ENCODE data around the gene CAPZA1. TPM values are rescaled to one million over a fixed set of nuclear protein-coding genes. Genes with fewer than 3 reads are reported as not detected.

CAPZA1 gene
- total RNA-seq, 1 experiment from 2014 or later, result 108 TPM

DNA sequence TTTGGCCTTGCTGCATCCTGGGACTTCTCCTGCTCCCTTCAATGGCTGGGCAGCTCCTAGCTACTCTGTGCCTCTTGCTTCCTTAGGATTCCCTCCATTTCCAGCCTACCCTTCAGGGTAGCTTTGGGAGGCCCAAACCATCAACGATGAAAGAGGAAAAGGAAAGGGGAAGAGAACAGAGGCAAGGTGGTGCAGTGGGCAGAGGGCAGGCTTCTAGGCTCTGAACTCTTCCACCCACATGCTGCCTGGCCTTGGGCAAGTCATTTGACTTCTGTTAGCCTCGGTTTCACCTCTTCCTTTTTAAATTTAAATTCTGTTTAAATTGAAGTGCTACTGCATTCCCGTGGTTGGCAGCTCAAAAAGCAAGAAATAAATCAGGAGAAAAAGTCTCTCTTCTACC is 101.2 kb downstream of the CAPZA1 start:
- H3K4me1 ChIP-seq (ENCODE audit: insufficient read depth, low read length), result peaks cover 4% of the 10 kb centered on the region; the same call in 1 of the 2 replicates
- H3K79me1 ChIP-seq (ENCODE audit: insufficient read depth, low read depth, low read length, poor library complexity, severe bottlenecking), result no peaks in the 10 kb centered on the region
- H2BK5ac ChIP-seq (ENCODE audit: insufficient read length, low read length), result no peak overlapping the region
- H4K91ac ChIP-seq (ENCODE audit: insufficient read length, low read depth, low read length), result no peak overlapping the region
- H3K79me2 ChIP-seq (ENCODE audit: insufficient read depth, low read length), result no peaks in the 10 kb centered on the region
- no peak overlapping the region for H2BK20ac ChIP-seq (ENCODE audit: low read depth, low read length, poor library complexity, severe bottlenecking)
- no peak overlapping the region for H2BK12ac ChIP-seq (ENCODE audit: insufficient read length, low read depth, low read length)
- no CpG with 5 or more reads among the region's 3 CpGs for WGBS (ENCODE audit: extremely low coverage, insufficient read length, low lambda C conversion rate)
- no peak overlapping the region for H2AFZ ChIP-seq (ENCODE audit: low read length)
- no peak overlapping the region for H3K14ac ChIP-seq (ENCODE audit: insufficient read depth, low read length)
- H3K9me3 ChIP-seq (ENCODE audit: control insufficient read depth, low read depth, low read length), result no peaks in the 10 kb centered on the region
- H3K4me3 Mint-ChIP-seq, result no peak overlapping the region
- no peak overlapping the region for H3K27ac ChIP-seq (ENCODE audit: insufficient read length, low read depth, low read length)
- no peak overlapping the region for H3T11ph ChIP-seq (ENCODE audit: low read length)
- no peak overlapping the region for H3K18ac ChIP-seq (ENCODE audit: insufficient read length, low read depth, low read length)
- H2BK120ac ChIP-seq (ENCODE audit: low read depth, low read length, poor library complexity, severe bottlenecking), result no peak overlapping the region
- H3K23ac ChIP-seq (ENCODE audit: insufficient read length, low read depth, low read length), result no peak overlapping the region
- no peak overlapping the region for H3K4me2 ChIP-seq (ENCODE audit: insufficient read depth, insufficient read length, low read length)
- H3K56ac ChIP-seq (ENCODE audit: insufficient read length, low read depth, low read length), result no peak overlapping the region
- no peak overlapping the region for H3K27ac Mint-ChIP-seq
- no peaks in the 10 kb centered on the region; the same call in 1 of the 2 replicates for H3K27me3 ChIP-seq (ENCODE audit: insufficient read depth, low read length)
- no peak overlapping the region for H2AK5ac ChIP-seq (ENCODE audit: insufficient read length, low read length)
- H3K9ac ChIP-seq (ENCODE audit: extremely low read depth, insufficient read length, low read length), result no peak overlapping the region
- H3K23me2 ChIP-seq (ENCODE audit: insufficient read length, low read depth, low read length, poor library complexity, severe bottlenecking), result peaks cover 4% of the 10 kb centered on the region
- TF ChIP-seq, protein P1, sequence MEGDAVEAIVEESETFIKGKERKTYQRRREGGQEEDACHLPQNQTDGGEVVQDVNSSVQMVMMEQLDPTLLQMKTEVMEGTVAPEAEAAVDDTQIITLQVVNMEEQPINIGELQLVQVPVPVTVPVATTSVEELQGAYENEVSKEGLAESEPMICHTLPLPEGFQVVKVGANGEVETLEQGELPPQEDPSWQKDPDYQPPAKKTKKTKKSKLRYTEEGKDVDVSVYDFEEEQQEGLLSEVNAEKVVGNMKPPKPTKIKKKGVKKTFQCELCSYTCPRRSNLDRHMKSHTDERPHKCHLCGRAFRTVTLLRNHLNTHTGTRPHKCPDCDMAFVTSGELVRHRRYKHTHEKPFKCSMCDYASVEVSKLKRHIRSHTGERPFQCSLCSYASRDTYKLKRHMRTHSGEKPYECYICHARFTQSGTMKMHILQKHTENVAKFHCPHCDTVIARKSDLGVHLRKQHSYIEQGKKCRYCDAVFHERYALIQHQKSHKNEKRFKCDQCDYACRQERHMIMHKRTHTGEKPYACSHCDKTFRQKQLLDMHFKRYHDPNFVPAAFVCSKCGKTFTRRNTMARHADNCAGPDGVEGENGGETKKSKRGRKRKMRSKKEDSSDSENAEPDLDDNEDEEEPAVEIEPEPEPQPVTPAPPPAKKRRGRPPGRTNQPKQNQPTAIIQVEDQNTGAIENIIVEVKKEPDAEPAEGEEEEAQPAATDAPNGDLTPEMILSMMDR (conservative IDR thresholded peaks at IDR 0.05), result no peak
- H4K8ac ChIP-seq (replicated peaks; ENCODE audit: insufficient read length, low read depth, low read length), result no peak overlapping the region
- no peak for DNase-seq
- H4K5ac ChIP-seq (ENCODE audit: insufficient read length, low read depth, low read length), result no peak overlapping the region
- H3K4ac ChIP-seq (ENCODE audit: low read depth, low read length), result no peak overlapping the region
- H3K36me3 Mint-ChIP-seq (ENCODE audit: insufficient read depth in 1 of 3, low read depth in 3 of 3), result no peaks in the 10 kb centered on the region; a peak in 1 of 7 replicates
- peaks cover 61% of the 10 kb centered on the region for H3K27me3 Mint-ChIP-seq (ENCODE audit: low read depth)
- peaks cover 35% of the 10 kb centered on the region in 2 experiments for H3K4me1 Mint-ChIP-seq
- H3K9me3 Mint-ChIP-seq, result peaks cover 0 to 2% of the 10 kb centered on the region in 2 experiments; a peak in 2 of 5 replicates
- no peaks in the 10 kb centered on the region for H4K20me1 ChIP-seq (ENCODE audit: control insufficient read depth, insufficient read depth, insufficient read length)
- H2BK15ac ChIP-seq (ENCODE audit: low read depth, low read length), result no peak overlapping the region

Other genes with a start within 250 kb of the CAPZA1 start
- 38.1 and 38.8 TPM in 2 replicates for gene CTTNBP2NL, start 223.6 kb upstream of the CAPZA1 start, total RNA-seq (2021)
- 0.66 and 0.68 TPM in 2 replicates for gene WNT2B, start 110.9 kb upstream of the CAPZA1 start, total RNA-seq (2021)
- gene ST7L, start 691 bp upstream of the CAPZA1 start, total RNA-seq (2021), result 15.4 and 16.0 TPM in 2 replicates
- gene MOV10, start 54.8 kb downstream of the CAPZA1 start, total RNA-seq (2021), result 77.8 and 80.4 TPM in 2 replicates
- gene RHOC, start 87.3 kb downstream of the CAPZA1 start, total RNA-seq (2021), result 68.9 and 78.2 TPM in 2 replicates
- gene PPM1J, start 95.5 kb downstream of the CAPZA1 start, total RNA-seq (2021), result 12.7 and 13.2 TPM in 2 replicates

All from H9 (cell line).